ENCODE data around the gene SYPL1.

- no peak for TF ChIP-seq CTCF (IDR thresholded peaks at IDR 0.05; ENCODE audit: insufficient read depth, low read depth, low read length)
- no peak for TF ChIP-seq EZH2 (IDR thresholded peaks at IDR 0.05; ENCODE audit: insufficient read depth, low read length)
These were observed 2.7 kb upstream of the SYPL1 start for GRCh38 chr7:106114716-106115383.

All from astrocyte (in vitro differentiated cells and primary cell).